Measurements from ENCODE around the gene DAAM1. TPM values are rescaled to one million over a fixed set of nuclear protein-coding genes. Genes with fewer than 3 reads are reported as not detected.

The DAAM1 gene
- polyA plus RNA-seq, result 209 and 248 TPM in 2 replicates

GRCh38 chr14:59188461-59189090, at the start of gene DAAM1:
TSS of gene DAAM1 (plus strand) at chr14:59188667. CDS start at chr14:59263478, 74,811 bp downstream.

All from Purkinje cell (primary cell).